HG02970 (cell line): Measurements from ENCODE around the gene GGCX.
"Not testable (repeated sequence)": the region's sequence is repeated elsewhere in the genome, so short reads cannot be mapped to it uniquely, and the experiment has no call there.

Experiments used
- ATAC-seq: cut with Tn5 transposase; IDR thresholded peaks from one replicate; pipeline ENCODE4 v1.9.1; 2021; ENCODE audit warnings: mild to moderate bottlenecking, moderate library complexity, moderate number of reproducible peaks; ENCODE audit not compliant: unreplicated experiment, low FRiP score

The GGCX gene

DNA sequence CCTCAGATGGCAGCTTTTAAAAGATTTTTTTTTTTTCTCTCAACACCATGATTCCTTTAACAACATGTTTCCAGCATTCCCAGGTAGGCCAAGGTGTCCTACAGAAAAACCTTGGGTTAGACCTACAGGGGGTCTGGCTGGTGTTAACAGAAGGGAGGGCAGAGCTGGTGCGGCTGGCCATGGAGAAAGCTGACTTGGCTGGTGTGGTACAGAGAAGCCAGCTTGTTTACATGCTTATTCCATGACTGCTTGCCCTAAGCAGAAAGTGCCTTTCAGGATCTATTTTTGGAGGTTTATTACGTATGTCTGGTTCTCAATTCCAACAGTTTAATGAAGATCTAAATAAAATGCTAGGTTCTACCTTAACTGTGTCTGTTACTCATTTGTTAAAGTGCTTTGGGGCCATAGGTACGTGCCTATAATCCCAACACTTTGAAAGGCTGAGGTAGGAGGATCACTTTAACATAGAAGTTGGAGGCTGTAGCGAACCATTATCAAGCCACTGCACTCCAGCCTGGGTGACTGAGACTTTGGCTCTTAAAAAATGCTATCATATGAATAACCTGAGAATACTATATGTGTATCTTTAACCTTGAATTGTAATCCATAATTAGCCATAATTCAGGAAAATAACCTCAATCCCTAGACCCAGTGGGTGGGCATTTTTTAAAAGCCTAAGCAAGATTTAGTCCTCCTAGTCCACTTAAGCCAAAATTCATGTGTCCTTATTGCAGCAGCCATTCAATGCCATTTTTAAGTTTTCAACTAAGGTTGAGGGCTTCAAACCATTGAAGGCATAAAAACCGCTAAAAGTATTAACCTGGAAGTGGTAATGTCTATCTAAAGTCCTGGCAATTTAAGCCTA, 16.1 kb downstream of the GGCX start:
- ATAC-seq: not testable (repeated sequence)

DNA sequence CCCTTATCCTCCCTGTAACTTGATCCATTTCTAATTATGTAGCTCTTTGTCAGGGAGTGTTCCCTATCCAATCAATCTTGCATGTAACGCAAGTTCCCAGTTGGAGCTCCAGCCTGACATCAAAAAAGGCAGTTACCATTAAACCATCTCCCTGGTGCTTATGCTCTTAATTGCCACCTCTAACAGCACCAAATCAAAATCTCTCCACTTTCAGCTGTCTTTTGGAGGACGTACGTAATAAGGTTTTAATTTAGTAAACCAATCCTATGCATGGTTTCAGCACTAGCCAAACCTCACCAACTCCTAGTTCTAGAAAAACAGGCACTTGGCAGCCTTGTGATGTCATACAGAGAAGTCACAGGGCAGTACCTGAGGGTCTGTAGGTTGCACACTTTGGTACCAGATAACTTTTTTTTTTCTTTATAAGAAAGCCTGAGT, 17.0 kb downstream of the GGCX start:
- ATAC-seq: not testable (repeated sequence)

DNA sequence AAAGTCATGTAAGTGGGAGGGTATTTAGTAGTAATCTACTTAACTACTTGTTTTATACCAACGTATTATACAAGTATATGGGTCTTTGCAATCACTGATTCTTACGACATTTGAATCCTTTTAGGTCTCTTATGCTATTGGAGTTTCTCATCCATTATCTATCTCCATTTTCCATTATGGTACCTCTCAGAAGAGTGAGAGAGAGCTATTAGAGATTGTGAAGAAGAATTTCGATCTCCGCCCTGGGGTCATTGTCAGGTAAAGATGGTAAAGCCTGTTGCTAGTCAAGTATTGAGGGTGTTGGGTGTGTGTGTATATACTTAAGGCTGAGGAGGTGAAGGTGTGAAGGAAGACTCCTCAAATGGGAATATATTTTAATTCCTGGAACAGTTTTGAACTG, 18.5 kb downstream of the GGCX start:
- ATAC-seq: no peak

DNA sequence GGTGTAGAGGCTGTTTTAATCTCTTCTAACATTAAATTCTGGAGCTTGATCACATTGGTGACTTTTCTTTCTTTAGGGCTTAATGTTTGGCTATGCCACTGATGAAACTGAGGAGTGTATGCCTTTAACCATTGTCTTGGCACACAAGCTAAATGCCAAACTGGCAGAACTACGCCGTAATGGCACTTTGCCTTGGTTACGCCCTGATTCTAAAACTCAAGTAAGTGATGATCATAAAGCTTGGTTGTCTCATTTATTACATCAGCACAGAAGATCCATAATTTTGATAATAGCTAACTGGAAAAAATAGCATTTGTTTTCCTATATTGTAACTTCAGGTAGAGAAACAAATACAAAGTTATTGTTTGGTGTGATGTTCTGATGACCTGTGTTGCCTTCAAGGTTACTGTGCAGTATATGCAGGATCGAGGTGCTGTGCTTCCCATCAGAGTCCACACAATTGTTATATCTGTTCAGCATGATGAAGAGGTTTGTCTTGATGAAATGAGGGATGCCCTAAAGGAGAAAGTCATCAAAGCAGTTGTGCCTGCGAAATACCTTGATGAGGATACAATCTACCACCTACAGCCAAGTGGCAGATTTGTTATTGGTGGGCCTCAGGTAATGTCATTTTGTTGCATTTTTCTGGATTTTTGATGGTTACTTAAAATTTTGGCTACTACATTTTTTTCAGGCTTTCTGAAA, 19.4 kb downstream of the GGCX start:
- ATAC-seq: no peak

DNA sequence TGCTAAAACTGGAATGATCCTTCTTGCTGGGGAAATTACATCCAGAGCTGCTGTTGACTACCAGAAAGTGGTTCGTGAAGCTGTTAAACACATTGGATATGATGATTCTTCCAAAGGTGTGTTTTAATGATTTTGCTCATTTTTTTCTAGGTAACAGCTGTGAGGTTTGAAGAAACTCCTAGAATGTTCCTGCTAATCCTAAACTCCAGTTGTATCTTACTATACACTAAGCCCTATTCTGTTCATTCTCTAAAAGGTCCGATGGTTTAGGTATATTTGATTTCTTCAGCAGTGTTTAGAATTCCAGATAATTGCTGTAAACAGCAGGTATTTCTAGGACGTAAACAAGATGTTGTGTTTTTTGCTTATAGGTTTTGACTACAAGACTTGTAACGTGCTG, 20.0 kb downstream of the GGCX start:
- ATAC-seq: no peak

DNA sequence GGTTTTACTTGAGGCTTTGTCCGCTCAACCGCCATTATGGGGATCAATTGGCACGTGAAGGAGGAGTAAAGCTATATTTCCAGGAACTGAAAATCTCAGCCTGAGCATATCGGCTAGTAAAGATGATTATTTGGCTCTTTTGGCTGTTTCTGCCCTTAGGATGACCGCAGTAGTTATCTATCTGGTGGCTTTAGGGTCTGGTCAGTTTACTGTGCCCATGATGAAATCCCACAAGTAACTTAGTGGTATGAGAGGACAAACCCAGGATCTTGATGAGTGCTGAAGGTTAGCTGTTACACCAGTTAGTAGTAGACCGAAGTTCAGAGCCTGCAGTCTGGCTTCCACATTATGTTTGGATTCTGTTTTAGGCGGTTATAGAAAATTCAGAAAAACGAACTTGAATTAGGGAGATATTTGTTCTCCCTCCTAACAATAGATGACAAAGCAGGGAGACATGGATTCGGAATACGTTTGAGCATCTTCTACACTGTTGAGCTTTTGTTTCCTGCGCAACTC, 21.1 kb downstream of the GGCX start:
- no peak for ATAC-seq

DNA sequence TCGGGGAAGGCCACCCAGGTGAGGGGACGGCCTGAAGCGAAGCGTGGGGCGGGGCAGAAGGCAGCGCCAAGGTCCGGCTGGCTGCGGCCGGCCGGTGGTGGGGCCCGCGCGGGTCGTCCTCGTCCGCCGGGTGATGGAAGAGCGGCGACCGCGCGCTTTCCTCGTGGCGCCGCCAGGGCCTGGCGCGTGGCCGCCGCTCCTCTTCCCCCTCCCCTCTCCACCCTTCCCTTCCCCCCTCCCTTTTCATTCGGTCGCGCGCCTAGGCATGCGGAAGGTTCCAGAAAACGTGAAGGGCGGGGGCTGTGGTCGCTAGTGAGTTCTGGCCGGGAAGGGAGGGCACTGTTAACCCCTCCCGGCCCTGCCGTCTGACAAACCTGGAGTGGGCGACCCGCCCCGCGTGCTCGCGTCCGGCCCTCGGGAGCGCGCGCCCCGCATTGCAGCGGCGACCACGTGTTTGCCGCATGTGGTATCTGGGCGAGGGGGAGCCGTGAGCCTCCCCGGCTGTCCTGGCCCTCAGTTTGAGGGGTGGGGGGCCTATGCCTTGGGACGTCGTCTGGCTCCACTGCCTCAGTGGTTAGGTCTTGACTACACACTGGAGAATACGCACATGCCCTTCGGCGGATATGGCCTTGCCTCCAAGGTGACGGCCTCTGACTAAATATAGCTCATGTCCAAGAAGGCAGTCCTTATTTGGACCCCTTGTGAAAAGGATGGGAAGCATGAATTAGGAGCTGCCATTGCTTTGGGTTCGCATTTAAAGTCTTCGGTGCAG, 21.7 kb downstream of the GGCX start:
- ATAC-seq: peak; percentile 42

DNA sequence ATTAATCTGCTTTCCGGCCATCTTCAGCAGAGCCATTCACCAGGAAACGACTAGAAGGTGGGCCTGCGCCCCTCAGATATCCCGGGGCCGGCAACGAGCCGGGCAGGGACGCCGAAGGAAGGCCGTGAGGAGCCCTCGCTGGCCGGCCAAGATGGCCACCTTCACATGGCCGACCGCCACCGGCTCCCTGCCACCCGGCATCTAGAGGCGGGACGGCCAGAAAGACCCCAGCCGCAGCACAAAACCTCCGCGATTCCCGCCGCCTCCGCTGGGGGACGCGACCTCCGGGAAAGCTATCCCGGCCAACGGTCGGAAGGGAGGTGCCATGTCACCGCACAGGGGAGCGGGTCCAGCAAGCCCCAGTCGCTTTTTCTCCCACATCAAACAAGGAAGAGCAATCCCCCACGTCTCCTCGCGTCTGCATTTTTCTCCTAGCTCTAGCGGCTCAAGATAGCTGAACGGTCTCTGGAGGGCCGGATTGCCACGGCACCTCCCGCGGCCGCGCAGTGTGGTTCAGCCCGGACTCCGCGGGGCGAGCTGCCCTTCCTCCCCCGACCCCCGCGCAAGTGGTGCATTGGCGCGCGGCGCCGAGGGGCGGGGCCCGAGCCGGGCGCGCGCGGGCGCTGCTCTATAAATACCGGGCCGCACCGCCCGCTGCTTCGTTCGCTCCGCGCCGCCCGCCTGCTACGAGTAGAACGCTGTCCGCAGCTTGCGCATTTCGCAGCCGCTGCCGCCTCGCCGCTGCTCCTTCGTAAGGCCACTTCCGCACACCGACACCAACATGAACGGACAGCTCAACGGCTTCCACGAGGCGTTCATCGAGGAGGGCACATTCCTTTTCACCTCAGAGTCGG, 22.6 kb downstream of the GGCX start, which contains the start of gene MAT2A:
Gene MAT2A (plus strand): TSS at position 662 of the 854 bp plus-strand sequence. CDS start 120 bp downstream, at position 782.
- peak; percentile 74 for ATAC-seq

DNA sequence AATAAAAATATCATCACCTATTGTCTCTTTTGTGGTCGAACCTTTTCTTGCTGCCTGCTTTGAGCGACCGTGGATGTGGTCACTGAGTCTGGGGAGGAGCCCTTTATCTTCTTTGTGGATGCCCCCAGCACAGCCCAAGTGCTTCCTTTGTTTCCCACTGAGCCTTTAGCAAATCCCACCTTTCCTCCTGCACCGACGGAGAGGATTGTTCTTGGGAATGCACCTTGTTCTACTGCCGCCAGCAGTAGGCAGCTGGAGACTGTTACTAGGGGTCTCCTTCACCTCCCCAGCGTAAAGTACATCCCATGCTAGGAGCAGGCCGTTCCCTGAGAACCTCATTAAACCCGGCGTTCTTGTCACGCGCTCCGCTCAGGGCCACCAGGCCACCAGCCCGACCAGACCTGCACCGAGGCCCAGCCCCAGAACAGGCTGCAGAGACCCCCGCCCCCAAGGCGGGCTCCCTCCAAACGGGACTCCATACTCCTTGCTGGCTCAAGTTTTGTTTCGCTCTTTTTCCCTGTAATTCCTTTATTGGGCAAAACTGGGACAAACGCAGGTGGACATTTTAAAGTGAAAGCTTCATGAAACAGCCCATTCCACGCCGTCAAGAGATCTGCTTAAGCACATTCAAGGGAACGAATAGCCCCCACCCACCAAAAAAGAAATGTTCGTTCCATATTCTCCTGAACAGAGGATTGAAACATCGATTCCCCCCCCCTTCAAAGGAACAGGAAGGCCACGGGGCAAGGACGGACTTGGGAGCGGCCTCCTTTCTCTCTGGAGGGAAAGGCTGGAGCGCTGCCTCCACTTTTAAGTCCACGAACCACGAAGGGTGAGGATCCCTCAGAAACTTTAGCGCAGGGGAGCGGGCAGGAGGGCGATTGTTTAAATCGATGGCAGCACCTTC, 23.4 kb downstream of the GGCX start:
- ATAC-seq: no peak

DNA sequence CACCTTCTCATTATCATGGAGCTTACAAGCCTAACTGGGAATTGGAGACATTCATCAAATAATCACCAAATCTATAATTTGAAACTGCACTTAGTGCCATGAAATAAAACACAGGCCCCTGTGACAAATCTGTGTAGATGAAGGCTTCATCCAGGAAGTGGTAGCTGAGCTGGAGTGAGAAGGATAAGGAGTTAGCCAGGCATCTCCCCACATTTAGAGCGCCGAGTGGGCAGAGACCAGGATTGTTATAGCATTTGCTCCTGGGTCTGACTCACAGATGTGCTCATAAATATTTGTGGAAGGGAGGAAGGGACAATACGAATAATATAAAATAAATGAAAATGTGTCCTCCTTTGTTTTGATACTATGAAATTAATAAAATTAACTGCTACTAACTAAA, 24.8 kb downstream of the GGCX start:
- ATAC-seq: no peak

DNA sequence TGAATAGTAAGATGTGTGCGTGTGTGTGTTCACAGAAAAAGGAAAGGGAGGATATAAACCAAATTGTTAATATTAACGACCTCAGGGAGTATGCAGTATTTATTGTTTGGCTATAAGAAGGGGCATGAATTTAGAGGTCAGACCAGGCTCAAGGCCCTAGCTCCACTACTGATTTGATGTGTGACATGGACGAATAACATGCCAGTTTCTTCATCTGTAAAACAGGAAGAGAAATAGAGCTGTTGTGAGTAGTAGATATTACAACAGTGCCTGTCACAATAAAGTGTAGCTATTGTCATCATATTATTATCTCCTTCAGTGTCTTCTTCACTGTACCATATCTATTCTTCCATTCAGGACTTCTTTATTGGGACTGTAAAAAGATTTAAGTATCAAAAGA, 26.4 kb downstream of the GGCX start:
- ATAC-seq: no peak

DNA sequence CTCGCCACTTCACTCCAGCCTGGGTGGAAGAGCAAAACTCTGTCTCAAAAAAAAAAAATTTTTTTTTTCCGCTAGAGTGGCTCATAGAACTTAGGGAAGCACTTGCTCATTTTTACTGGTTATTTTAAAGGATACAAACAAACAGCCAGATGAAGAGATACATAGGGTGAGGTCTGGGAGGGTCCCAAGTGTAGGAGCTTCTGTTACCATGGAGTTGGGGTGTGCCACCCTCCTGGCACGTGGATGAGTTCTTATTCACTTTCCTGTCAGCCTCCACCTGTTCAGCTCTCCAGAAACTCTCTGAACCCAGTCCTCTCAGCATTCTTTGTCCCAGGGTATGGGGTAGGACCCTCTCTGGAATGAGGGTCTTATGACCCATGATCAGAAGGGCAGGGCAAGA, 27.2 kb downstream of the GGCX start:
- no peak for ATAC-seq

DNA sequence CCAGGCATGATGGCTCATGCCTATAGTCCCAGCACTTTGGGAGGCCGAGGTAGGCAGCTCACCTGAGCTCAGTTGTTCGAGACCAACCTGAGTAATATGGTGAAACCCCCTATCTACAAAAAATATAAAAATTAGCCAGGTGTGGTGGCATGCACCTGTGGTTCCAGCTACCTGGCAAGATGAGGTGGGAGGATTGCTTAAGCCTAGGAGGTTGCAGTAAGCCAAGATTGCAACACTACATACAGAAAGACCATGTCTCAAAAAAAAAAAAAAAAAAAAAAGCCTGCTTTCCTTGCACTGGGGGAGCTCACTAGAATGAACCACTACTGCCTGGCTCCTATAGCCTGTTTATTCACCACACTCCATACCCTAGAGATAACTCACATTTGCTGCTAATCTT, 29.7 kb downstream of the GGCX start:
- ATAC-seq: no peak

DNA sequence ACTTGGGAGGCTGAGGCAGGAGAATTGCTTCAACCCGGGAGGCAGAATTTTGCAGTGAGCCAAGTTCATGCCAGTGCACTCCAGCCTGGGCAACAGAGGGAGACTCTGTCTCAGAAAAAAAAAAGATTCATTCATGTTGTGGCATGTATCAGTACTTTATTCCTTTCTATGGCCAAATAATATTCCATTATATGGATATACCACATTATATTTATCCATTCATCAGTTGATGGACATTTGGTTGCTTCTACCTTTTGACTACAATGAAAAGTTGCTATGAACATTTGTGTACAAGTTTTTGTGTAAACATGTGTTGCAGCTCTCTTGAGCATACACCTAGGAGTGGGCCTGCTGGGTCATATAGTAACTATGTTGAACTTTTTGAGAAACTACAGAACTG, 31.5 kb downstream of the GGCX start:
- ATAC-seq: no peak

DNA sequence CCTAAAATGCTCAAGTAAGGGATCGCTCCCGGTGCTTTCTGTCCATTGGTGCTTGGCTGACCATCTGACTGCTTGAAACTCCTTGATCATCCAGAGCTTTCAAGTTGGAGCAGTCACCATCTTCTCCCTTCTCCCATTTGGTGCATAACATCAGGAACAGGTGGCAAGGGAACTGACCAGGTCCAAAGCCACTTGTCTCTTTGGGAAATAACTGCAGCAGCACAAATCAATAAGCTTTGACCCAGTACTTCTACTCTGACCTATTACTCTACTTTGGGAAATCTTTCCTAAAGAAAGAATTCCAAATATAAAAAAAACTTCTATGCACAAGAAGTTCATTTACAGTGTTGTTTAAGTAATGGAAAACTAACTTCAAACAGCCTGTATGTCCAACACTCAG, 32.9 kb downstream of the GGCX start:
- ATAC-seq: no peak

DNA sequence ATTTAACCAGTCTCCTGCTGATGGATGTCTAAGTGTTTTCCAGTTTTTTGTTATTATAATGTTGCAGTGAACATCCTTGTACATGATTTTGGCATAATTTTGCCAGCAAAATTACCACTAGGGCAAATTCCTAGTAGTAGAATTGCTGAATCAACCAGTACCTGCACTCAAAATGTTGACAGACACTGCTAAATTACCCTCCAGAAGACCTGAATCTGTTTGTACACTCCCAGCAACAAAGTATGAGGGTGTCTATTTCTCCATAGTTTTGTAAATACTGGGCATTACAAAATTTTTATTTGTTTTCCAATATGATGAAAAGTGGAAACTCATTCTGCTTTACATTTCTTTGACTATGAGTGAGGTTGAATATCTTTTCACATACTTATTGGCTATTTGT, 33.5 kb downstream of the GGCX start:
- no peak for ATAC-seq

DNA sequence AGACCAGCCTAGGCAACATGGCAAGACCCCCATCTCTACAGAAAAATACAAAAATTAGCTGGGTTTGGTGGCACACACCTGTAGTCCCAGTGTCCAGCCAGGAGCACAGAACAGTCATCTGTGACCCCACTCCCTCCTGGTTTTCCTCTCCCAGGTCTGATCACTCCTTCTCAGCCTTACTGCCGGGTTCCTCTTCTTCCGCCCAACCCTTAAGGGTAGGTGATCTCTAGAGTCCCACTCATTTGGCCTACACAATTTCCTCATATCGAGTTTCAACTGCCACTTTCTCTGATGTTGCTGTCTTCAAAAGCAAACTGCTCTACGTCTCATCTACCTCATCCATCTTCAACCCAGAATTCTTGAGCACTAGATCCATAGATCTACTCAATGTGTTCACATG, 35.7 kb downstream of the GGCX start:
- no peak for ATAC-seq

DNA sequence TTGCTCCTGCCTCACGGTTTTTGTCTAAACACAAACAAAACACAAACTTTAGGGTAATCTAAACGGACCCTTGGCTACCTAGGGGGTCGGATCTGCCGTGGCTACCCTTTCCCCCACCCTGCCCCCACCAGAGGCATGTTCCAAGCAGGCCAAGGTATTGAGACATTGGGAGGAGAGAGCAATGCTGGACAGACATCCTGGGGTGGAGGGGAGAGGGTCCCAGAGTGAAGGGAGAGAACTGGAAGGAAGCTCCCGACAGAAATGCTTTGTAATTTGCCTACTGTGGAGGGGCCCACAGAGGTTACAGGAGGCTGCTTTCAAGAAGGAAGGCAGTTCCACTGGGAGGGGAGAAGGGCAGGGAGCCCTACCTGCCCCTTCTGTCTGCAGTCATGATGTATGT, 36.3 kb downstream of the GGCX start:
- ATAC-seq: no peak

DNA sequence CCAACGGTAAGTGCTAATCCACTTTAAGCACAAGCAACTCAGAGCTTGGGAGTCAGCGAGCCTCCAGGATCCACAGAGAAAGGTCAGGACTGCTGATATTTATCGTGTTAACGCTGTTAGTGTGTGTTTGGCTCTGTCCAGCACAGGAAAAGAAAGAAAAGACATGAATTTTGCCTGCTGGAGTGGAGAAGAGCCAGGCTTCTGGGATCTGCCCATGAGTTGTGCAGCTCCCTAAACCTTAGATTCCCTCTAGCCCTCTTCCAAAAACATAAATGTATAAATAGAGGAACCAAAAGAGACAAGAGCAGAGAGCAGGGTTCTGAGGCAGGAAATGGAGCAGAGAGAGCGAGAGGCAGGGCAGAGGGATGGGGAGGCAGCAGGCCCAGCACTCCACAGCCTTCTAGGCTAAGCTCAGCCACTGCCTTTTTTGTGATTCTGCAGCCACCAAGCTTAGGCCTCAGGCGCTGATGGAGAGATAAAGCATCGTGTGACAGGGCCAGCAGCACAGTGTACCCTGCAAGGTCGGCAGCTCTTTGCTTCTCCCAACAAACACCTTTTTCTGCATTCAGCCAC, 36.9 kb downstream of the GGCX start:
- ATAC-seq: no peak
